ENCODE results near the gene CASTOR1. TPM values are rescaled to one million over a fixed set of nuclear protein-coding genes. Genes with fewer than 3 reads are reported as not detected.

The CASTOR1 gene
- total RNA-seq, 1 donor: 5.8 TPM

GRCh38 chr22:30324014-30324730, 34.9 kb upstream of the CASTOR1 start:
- DNase-seq (ENCODE audit: insufficient read length, low spot score, missing footprints): peak; percentile 81
- peak overlapping the region; percentile 94 for H3K4me3 ChIP-seq (ENCODE audit: insufficient read depth, low read length)
- no peaks in the 10 kb centered on the region for H3K27me3 ChIP-seq (ENCODE audit: insufficient read depth, low read length)
- H3K79me2 ChIP-seq (ENCODE audit: insufficient read depth, low read length): peaks cover 70% of the 10 kb centered on the region
- no peaks in the 10 kb centered on the region for H3K9me3 ChIP-seq (ENCODE audit: low read depth, low read length)
- TF ChIP-seq, protein P1, sequence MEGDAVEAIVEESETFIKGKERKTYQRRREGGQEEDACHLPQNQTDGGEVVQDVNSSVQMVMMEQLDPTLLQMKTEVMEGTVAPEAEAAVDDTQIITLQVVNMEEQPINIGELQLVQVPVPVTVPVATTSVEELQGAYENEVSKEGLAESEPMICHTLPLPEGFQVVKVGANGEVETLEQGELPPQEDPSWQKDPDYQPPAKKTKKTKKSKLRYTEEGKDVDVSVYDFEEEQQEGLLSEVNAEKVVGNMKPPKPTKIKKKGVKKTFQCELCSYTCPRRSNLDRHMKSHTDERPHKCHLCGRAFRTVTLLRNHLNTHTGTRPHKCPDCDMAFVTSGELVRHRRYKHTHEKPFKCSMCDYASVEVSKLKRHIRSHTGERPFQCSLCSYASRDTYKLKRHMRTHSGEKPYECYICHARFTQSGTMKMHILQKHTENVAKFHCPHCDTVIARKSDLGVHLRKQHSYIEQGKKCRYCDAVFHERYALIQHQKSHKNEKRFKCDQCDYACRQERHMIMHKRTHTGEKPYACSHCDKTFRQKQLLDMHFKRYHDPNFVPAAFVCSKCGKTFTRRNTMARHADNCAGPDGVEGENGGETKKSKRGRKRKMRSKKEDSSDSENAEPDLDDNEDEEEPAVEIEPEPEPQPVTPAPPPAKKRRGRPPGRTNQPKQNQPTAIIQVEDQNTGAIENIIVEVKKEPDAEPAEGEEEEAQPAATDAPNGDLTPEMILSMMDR (IDR thresholded peaks at IDR 0.05; ENCODE audit: extremely low read depth, low read depth, low read length): no peak
- H3K4me1 ChIP-seq (ENCODE audit: insufficient read depth, low read length): peaks cover 33% of the 10 kb centered on the region
- H2AFZ ChIP-seq (ENCODE audit: low read length): no peak overlapping the region
- peak overlapping the region; percentile 94 for H3K4me2 ChIP-seq (ENCODE audit: insufficient read depth, low read length)
- peak overlapping the region; percentile 75 for H3K27ac ChIP-seq (ENCODE audit: low read depth, low read length)
- H4K20me1 ChIP-seq (ENCODE audit: insufficient read depth, low read length): peaks cover 45% of the 10 kb centered on the region
- H3K36me3 ChIP-seq (ENCODE audit: insufficient read depth, low read length): peaks cover 23% of the 10 kb centered on the region

GRCh38 chr22:30323246-30323645, 33.9 kb upstream of the CASTOR1 start:
- Histone ChIP-seq H3K9me3 (ENCODE audit: low read depth, low read length) (no peaks in the 10 kb centered on the region), H3K27ac (ENCODE audit: low read depth, low read length) (no peak overlapping the region), H3K36me3 (ENCODE audit: insufficient read depth, low read length) (peaks cover 19% of the 10 kb centered on the region), H3K4me3 (ENCODE audit: insufficient read depth, low read length) (no peak overlapping the region), H2AFZ (ENCODE audit: low read length) (no peak overlapping the region), H3K27me3 (ENCODE audit: insufficient read depth, low read length) (no peaks in the 10 kb centered on the region), H3K4me2 (ENCODE audit: insufficient read depth, low read length) (no peak overlapping the region), H3K79me2 (ENCODE audit: insufficient read depth, low read length) (peaks cover 80% of the 10 kb centered on the region), H4K20me1 (ENCODE audit: insufficient read depth, low read length) (peaks cover 55% of the 10 kb centered on the region), H3K4me1 (ENCODE audit: insufficient read depth, low read length) (peaks cover 33% of the 10 kb centered on the region)
- TF ChIP-seq, protein P1 (IDR thresholded peaks at IDR 0.05; ENCODE audit: extremely low read depth, low read depth, low read length): no peak
- no peak for DNase-seq (ENCODE audit: insufficient read length, low spot score, missing footprints)

GRCh38 chr22:30321461-30321860, 32.2 kb upstream of the CASTOR1 start:
- H4K20me1 ChIP-seq (ENCODE audit: insufficient read depth, low read length): peaks cover 64% of the 10 kb centered on the region
- peaks cover 39% of the 10 kb centered on the region for H3K4me1 ChIP-seq (ENCODE audit: insufficient read depth, low read length)
- peak; percentile 3 for DNase-seq (ENCODE audit: insufficient read length, low spot score, missing footprints)
- peaks cover 97% of the 10 kb centered on the region for H3K79me2 ChIP-seq (ENCODE audit: insufficient read depth, low read length)
- H3K4me3 ChIP-seq (ENCODE audit: insufficient read depth, low read length): no peak overlapping the region
- no peak overlapping the region for H3K27ac ChIP-seq (ENCODE audit: low read depth, low read length)
- TF ChIP-seq, protein P1 (IDR thresholded peaks at IDR 0.05; ENCODE audit: extremely low read depth, low read depth, low read length): no peak
- H3K27me3 ChIP-seq (ENCODE audit: insufficient read depth, low read length): no peaks in the 10 kb centered on the region
- no peaks in the 10 kb centered on the region for H3K9me3 ChIP-seq (ENCODE audit: low read depth, low read length)
- H3K36me3 ChIP-seq (ENCODE audit: insufficient read depth, low read length): peaks cover 19% of the 10 kb centered on the region
- H2AFZ ChIP-seq (ENCODE audit: low read length): no peak overlapping the region
- no peak overlapping the region for H3K4me2 ChIP-seq (ENCODE audit: insufficient read depth, low read length)

DNA sequence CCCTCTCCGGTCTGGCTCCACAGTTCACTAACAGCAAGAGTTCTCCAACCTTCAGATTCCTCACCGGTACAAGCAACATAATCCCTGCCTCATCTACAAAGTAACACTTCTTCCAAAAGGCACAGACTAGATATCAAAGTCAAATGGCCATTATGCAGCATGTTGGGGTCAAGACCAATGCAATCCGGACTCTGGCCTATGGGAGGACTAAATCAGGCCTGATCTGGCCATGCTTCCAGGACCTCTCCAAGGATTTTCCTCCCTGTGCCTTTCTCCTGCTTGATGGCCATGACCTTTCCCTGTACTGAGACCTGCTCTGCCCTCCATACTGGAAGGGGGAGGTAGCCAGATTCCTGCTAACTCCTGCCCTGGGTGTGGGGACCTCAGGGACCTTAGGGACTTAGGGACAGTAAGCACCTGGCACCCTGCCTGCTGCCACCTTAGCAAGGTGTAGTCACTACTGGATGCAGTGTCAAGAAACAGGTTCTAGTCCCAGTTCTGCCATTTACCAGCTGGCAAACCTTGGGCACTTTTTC, 30.8 kb upstream of the CASTOR1 start:
- H3K36me3 ChIP-seq (ENCODE audit: insufficient read depth, low read length): peaks cover 30% of the 10 kb centered on the region
- H4K20me1 ChIP-seq (ENCODE audit: insufficient read depth, low read length): peaks cover 78% of the 10 kb centered on the region
- TF ChIP-seq, protein P1 (IDR thresholded peaks at IDR 0.05; ENCODE audit: extremely low read depth, low read depth, low read length): no peak
- no peak overlapping the region for H3K4me2 ChIP-seq (ENCODE audit: insufficient read depth, low read length)
- H3K27me3 ChIP-seq (ENCODE audit: insufficient read depth, low read length): no peaks in the 10 kb centered on the region
- no peak for DNase-seq (ENCODE audit: insufficient read length, low spot score, missing footprints)
- no peak overlapping the region for H3K4me3 ChIP-seq (ENCODE audit: insufficient read depth, low read length)
- no peak overlapping the region for H3K27ac ChIP-seq (ENCODE audit: low read depth, low read length)
- no peaks in the 10 kb centered on the region for H3K9me3 ChIP-seq (ENCODE audit: low read depth, low read length)
- H2AFZ ChIP-seq (ENCODE audit: low read length): no peak overlapping the region
- H3K79me2 ChIP-seq (ENCODE audit: insufficient read depth, low read length): peaks cover 99% of the 10 kb centered on the region
- H3K4me1 ChIP-seq (ENCODE audit: insufficient read depth, low read length): peaks cover 42% of the 10 kb centered on the region
